GM23338 (cell line): ENCODE results near the gene PRELID1. TPM values are rescaled to one million over a fixed set of nuclear protein-coding genes. Genes with fewer than 3 reads are reported as not detected.

ENCODE experiments used
- ATAC-seq: fragments of 200-7000 bp; cut with Tn5 transposase; 3 replicates; pipeline ENCODE4 v1.9.1; 2020
- DNase-seq: peaks from one replicate; pipeline ENCODE4 v3.0.0-alpha.2; 2015; ENCODE audit warnings: low spot score
- H2AFZ ChIP-seq: fragments of 200-600 bp; sonication (generic); 2 replicates; pipeline ENCODE4 v1.8.0; 2016; ENCODE audit warnings: antibody characterized with exemption, mild to moderate bottlenecking, moderate library complexity
- H3F3A ChIP-seq: fragments of 200-600 bp; sonication (generic); replicated peaks from 2 replicates; pipeline ENCODE4 v1.8.0; 2017; ENCODE audit warnings: antibody characterized with exemption, mixed run types, low read depth
- H3K27ac ChIP-seq: fragments of 200-600 bp; sonication (generic); 2 replicates; pipeline ENCODE4 v1.6.1; 2016; ENCODE audit warnings: low read depth
- H3K27me3 ChIP-seq: fragments of 200-600 bp; sonication (generic); 2 replicates; pipeline ENCODE4 v1.8.0; 2016; ENCODE audit warnings: mild to moderate bottlenecking, mixed run types, moderate library complexity; ENCODE audit not compliant: insufficient read depth
- H3K36me3 ChIP-seq: fragments of 200-600 bp; sonication (generic); 2 replicates; pipeline ENCODE4 v1.8.0; 2016; ENCODE audit warnings: mild to moderate bottlenecking; ENCODE audit not compliant: insufficient read depth
- H3K4me1 ChIP-seq: fragments of 200-600 bp; sonication (generic); 2 replicates; pipeline ENCODE4 v1.8.0; 2016; ENCODE audit warnings: mild to moderate bottlenecking, moderate library complexity; ENCODE audit not compliant: insufficient read depth
- H3K4me2 ChIP-seq: fragments of 200-600 bp; sonication (generic); 2 replicates; pipeline ENCODE4 v1.7.1; 2017; ENCODE audit warnings: mixed run types
- H3K4me3 ChIP-seq: fragments of 200-600 bp; sonication (generic); 2 replicates; pipeline ENCODE4 v1.6.1; 2016; ENCODE audit warnings: mixed run types
- H3K79me2 ChIP-seq: fragments of 200-600 bp; sonication (generic); replicated peaks from 2 replicates; pipeline ENCODE4 v1.8.0; 2017; ENCODE audit warnings: mild to moderate bottlenecking; ENCODE audit not compliant: insufficient read depth
- H3K9me2 ChIP-seq: fragments of 200-600 bp; sonication (generic); 2 replicates; pipeline ENCODE4 v1.8.0; 2017; ENCODE audit not compliant: insufficient read depth
- H4K20me1 ChIP-seq: fragments of 200-600 bp; sonication (generic); replicated peaks from 2 replicates; pipeline ENCODE4 v1.8.0; 2017; ENCODE audit warnings: mild to moderate bottlenecking; ENCODE audit not compliant: insufficient read depth
- H3K27ac Mint-ChIP-seq: 2 replicates; pipeline ENCODE4 v1.8.0; 2020; ENCODE audit warnings: inconsistent platforms, mild to moderate bottlenecking, moderate library complexity, mixed read lengths
- H3K27me3 Mint-ChIP-seq: 3 replicates; pipeline ENCODE4 v1.8.0; 2022; ENCODE audit warnings: low read depth, mild to moderate bottlenecking, moderate library complexity, mixed read lengths, inconsistent platforms; ENCODE audit not compliant: insufficient read depth, poor library complexity
- H3K36me3 Mint-ChIP-seq: 3 replicates; pipeline ENCODE4 v1.8.0; 2021; ENCODE audit warnings: low read depth, mild to moderate bottlenecking, inconsistent platforms, moderate library complexity, mixed read lengths
- H3K4me1 Mint-ChIP-seq: 3 replicates; pipeline ENCODE4 v1.8.0; 2020; ENCODE audit warnings: mild to moderate bottlenecking, inconsistent platforms, mixed read lengths
- H3K4me3 Mint-ChIP-seq: 3 replicates; pipeline ENCODE4 v1.8.0; 2021; ENCODE audit warnings: moderate library complexity, mild to moderate bottlenecking, inconsistent platforms, mixed read lengths
- H3K9me3 Mint-ChIP-seq: 3 replicates; pipeline ENCODE4 v1.8.0; 2020; ENCODE audit warnings: moderate library complexity, mild to moderate bottlenecking, inconsistent platforms, mixed read lengths
- CREB1 ChIP-seq: fragments of 250-450 bp; sonication (Bioruptor Pico); IDR thresholded peaks from 2 replicates; pipeline ENCODE4 v1.5.0; 2020; ENCODE audit warnings: low read depth, mild to moderate bottlenecking, moderate library complexity
- EZH2 ChIP-seq: fragments of 200-600 bp; sonication (generic); IDR thresholded peaks from one replicate; pipeline ENCODE4 v1.8.0; 2017; ENCODE audit warnings: antibody characterized with exemption, mild to moderate bottlenecking, low read depth; ENCODE audit not compliant: unreplicated experiment
- EZH2phosphoT487 ChIP-seq: fragments of 200-600 bp; sonication (generic); IDR thresholded peaks from one replicate; pipeline ENCODE4 v1.8.1; 2018; ENCODE audit warnings: antibody characterized with exemption; ENCODE audit not compliant: unreplicated experiment
- JUNB ChIP-seq: IDR thresholded peaks from one replicate; pipeline ENCODE4 v1.6.1; 2016; ENCODE audit warnings: antibody characterized with exemption; ENCODE audit not compliant: unreplicated experiment
- POLR2AphosphoS5 ChIP-seq: IDR thresholded peaks from 2 replicates; pipeline ENCODE4 v1.6.1; 2016; ENCODE audit warnings: antibody characterized with exemption, low read depth
- STAT1 ChIP-seq: IDR thresholded peaks from one replicate; pipeline ENCODE4 v1.6.1; 2016; ENCODE audit warnings: antibody characterized with exemption; ENCODE audit not compliant: unreplicated experiment
- ZNF114 ChIP-seq: fragments of 250-450 bp; sonication (Bioruptor Pico); IDR thresholded peaks from 2 replicates; pipeline ENCODE4 v1.5.0; 2020; ENCODE audit warnings: mild to moderate bottlenecking, moderate library complexity
- ZNF331 ChIP-seq: fragments of 250-450 bp; sonication (Bioruptor Pico); IDR thresholded peaks from 2 replicates; pipeline ENCODE4 v1.5.0; 2020; ENCODE audit warnings: low read depth, mild to moderate bottlenecking, moderate library complexity
- polyA plus RNA-seq: library from polyadenylated mRNA; unstranded; fragments of >200 nt; fragmentation: Nextera tagmentation; extraction: Ambion mirVana; gene quantifications from 2 replicates; pipeline ENCODE4 v1.2.1, GENCODE V29; 2016
- total RNA-seq: library from RNA; depleted of rRNA; stranded (reverse); fragments of >200 nt; shearing (Covaris generic); gene quantifications from 2 replicates; pipeline ENCODE4 v1.2.3, GENCODE V29; 2014
- TF ChIP-seq, protein P1 (sequence below): IDR thresholded peaks from 2 replicates; pipeline ENCODE4 v1.6.1; 2016; ENCODE audit warnings: antibody characterized with exemption
- TF ChIP-seq, protein P2 (sequence below), 2 experiments: fragments of 200-600 bp in 1 of 2; sonication (generic) in 1 of 2; conservative IDR thresholded peaks; 2 replicates each; pipeline versions ENCODE4 v1.5.1 to v1.6.1; 2016 to 2017; ENCODE audit warnings: antibody characterized with exemption in 2 of 2, low read depth in 2 of 2, mild to moderate bottlenecking in 2 of 2, moderate library complexity in 1 of 2
- TF ChIP-seq, protein P3 (sequence below): fragments of 250-450 bp; sonication (Bioruptor Pico); IDR thresholded peaks from 2 replicates; pipeline ENCODE4 v1.5.0; 2020; ENCODE audit warnings: mild to moderate bottlenecking, moderate library complexity
- TF ChIP-seq, protein P4 (sequence below): IDR thresholded peaks from one replicate; pipeline ENCODE4 v1.6.1; 2018; ENCODE audit warnings: antibody characterized with exemption; ENCODE audit not compliant: unreplicated experiment

PRELID1 gene
- total and polyA plus RNA-seq, 2 experiments from 2014 or later = 328 to 349 TPM

GRCh38 chr5:177338251-177339106 lies 34.9 kb downstream of the PRELID1 start:
- Histone ChIP-seq H3K36me3 (peaks cover 5% of the 10 kb centered on the region; the same call in 1 of the 2 replicates), H3K27ac (no peak overlapping the region), H3K27me3 (no peaks in the 10 kb centered on the region), H3F3A (no peaks in the 10 kb centered on the region), H3K79me2 (peaks cover 37% of the 10 kb centered on the region), H3K4me2 (no peak overlapping the region), H4K20me1 (0 out of 2 replicates have a peak, but pooled peaks cover 4% of the 10 kb centered on the region), H3K4me3 (no peak overlapping the region), H3K4me1 (no peaks in the 10 kb centered on the region; the same call in 1 of the 2 replicates), H3K9me2 (no peaks in the 10 kb centered on the region), H2AFZ (no peak overlapping the region)
- Mint-ChIP-seq H3K4me3 (no peak overlapping the region), H3K9me3 (no peaks in the 10 kb centered on the region), H3K36me3 (peaks cover 57% of the 10 kb centered on the region), H3K27ac (peak overlapping the region; percentile 43), H3K27me3 (peaks cover 11% of the 10 kb centered on the region), H3K4me1 (peaks cover 23% of the 10 kb centered on the region)
- TF ChIP-seq JUNB (no peak), ZNF114 (CRISPR knock-in tag) (no peak), STAT1 (no peak), ZNF331 (CRISPR knock-in tag) (no peak), EZH2phosphoT487 (no peak), EZH2 (no peak), CREB1 (CRISPR knock-in tag) (no peak), POLR2AphosphoS5 (no peak)
- TF ChIP-seq, protein P1, sequence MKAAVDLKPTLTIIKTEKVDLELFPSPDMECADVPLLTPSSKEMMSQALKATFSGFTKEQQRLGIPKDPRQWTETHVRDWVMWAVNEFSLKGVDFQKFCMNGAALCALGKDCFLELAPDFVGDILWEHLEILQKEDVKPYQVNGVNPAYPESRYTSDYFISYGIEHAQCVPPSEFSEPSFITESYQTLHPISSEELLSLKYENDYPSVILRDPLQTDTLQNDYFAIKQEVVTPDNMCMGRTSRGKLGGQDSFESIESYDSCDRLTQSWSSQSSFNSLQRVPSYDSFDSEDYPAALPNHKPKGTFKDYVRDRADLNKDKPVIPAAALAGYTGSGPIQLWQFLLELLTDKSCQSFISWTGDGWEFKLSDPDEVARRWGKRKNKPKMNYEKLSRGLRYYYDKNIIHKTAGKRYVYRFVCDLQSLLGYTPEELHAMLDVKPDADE = no peak
- TF ChIP-seq, protein P2, sequence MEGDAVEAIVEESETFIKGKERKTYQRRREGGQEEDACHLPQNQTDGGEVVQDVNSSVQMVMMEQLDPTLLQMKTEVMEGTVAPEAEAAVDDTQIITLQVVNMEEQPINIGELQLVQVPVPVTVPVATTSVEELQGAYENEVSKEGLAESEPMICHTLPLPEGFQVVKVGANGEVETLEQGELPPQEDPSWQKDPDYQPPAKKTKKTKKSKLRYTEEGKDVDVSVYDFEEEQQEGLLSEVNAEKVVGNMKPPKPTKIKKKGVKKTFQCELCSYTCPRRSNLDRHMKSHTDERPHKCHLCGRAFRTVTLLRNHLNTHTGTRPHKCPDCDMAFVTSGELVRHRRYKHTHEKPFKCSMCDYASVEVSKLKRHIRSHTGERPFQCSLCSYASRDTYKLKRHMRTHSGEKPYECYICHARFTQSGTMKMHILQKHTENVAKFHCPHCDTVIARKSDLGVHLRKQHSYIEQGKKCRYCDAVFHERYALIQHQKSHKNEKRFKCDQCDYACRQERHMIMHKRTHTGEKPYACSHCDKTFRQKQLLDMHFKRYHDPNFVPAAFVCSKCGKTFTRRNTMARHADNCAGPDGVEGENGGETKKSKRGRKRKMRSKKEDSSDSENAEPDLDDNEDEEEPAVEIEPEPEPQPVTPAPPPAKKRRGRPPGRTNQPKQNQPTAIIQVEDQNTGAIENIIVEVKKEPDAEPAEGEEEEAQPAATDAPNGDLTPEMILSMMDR (conservative IDR thresholded peaks at IDR 0.05; ENCODE audit: low read depth in 2 of 2) = no peak
- TF ChIP-seq, protein P3, sequence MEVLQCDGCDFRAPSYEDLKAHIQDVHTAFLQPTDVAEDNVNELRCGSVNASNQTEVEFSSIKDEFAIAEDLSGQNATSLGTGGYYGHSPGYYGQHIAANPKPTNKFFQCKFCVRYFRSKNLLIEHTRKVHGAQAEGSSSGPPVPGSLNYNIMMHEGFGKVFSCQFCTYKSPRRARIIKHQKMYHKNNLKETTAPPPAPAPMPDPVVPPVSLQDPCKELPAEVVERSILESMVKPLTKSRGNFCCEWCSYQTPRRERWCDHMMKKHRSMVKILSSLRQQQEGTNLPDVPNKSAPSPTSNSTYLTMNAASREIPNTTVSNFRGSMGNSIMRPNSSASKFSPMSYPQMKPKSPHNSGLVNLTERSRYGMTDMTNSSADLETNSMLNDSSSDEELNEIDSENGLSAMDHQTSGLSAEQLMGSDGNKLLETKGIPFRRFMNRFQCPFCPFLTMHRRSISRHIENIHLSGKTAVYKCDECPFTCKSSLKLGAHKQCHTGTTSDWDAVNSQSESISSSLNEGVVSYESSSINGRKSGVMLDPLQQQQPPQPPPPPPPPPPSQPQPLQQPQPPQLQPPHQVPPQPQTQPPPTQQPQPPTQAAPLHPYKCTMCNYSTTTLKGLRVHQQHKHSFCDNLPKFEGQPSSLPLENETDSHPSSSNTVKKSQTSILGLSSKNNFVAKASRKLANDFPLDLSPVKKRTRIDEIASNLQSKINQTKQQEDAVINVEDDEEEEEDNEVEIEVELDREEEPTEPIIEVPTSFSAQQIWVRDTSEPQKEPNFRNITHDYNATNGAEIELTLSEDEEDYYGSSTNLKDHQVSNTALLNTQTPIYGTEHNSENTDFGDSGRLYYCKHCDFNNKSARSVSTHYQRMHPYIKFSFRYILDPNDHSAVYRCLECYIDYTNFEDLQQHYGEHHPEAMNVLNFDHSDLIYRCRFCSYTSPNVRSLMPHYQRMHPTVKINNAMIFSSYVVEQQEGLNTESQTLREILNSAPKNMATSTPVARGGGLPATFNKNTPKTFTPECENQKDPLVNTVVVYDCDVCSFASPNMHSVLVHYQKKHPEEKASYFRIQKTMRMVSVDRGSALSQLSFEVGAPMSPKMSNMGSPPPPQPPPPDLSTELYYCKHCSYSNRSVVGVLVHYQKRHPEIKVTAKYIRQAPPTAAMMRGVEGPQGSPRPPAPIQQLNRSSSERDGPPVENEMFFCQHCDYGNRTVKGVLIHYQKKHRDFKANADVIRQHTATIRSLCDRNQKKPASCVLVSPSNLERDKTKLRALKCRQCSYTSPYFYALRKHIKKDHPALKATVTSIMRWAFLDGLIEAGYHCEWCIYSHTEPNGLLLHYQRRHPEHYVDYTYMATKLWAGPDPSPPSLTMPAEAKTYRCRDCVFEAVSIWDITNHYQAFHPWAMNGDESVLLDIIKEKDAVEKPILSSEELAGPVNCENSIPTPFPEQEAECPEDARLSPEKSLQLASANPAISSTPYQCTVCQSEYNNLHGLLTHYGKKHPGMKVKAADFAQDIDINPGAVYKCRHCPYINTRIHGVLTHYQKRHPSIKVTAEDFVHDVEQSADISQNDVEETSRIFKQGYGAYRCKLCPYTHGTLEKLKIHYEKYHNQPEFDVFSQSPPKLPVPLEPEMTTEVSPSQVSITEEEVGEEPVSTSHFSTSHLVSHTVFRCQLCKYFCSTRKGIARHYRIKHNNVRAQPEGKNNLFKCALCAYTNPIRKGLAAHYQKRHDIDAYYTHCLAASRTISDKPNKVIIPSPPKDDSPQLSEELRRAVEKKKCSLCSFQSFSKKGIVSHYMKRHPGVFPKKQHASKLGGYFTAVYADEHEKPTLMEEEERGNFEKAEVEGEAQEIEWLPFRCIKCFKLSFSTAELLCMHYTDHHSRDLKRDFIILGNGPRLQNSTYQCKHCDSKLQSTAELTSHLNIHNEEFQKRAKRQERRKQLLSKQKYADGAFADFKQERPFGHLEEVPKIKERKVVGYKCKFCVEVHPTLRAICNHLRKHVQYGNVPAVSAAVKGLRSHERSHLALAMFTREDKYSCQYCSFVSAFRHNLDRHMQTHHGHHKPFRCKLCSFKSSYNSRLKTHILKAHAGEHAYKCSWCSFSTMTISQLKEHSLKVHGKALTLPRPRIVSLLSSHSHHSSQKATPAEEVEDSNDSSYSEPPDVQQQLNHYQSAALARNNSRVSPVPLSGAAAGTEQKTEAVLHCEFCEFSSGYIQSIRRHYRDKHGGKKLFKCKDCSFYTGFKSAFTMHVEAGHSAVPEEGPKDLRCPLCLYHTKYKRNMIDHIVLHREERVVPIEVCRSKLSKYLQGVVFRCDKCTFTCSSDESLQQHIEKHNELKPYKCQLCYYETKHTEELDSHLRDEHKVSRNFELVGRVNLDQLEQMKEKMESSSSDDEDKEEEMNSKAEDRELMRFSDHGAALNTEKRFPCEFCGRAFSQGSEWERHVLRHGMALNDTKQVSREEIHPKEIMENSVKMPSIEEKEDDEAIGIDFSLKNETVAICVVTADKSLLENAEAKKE (CRISPR knock-in tag) = no peak
- TF ChIP-seq, protein P4, sequence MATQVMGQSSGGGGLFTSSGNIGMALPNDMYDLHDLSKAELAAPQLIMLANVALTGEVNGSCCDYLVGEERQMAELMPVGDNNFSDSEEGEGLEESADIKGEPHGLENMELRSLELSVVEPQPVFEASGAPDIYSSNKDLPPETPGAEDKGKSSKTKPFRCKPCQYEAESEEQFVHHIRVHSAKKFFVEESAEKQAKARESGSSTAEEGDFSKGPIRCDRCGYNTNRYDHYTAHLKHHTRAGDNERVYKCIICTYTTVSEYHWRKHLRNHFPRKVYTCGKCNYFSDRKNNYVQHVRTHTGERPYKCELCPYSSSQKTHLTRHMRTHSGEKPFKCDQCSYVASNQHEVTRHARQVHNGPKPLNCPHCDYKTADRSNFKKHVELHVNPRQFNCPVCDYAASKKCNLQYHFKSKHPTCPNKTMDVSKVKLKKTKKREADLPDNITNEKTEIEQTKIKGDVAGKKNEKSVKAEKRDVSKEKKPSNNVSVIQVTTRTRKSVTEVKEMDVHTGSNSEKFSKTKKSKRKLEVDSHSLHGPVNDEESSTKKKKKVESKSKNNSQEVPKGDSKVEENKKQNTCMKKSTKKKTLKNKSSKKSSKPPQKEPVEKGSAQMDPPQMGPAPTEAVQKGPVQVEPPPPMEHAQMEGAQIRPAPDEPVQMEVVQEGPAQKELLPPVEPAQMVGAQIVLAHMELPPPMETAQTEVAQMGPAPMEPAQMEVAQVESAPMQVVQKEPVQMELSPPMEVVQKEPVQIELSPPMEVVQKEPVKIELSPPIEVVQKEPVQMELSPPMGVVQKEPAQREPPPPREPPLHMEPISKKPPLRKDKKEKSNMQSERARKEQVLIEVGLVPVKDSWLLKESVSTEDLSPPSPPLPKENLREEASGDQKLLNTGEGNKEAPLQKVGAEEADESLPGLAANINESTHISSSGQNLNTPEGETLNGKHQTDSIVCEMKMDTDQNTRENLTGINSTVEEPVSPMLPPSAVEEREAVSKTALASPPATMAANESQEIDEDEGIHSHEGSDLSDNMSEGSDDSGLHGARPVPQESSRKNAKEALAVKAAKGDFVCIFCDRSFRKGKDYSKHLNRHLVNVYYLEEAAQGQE = no peak
- DNase-seq (no peak), ATAC-seq (no peak)
